HCT116 (cell line): ENCODE data around the gene CD320. TPM values are rescaled to one million over a fixed set of nuclear protein-coding genes. Genes with fewer than 3 reads are reported as not detected.

Experiments used
- ATAC-seq: fragments of 200-7000 bp; cut with Tn5 transposase; 2 replicates; pipeline ENCODE4 v1.9.1; 2020; ENCODE audit warnings: mild to moderate bottlenecking, moderate library complexity
- BruUV-seq: library from RNA; stranded (reverse); fragments of 400-500 nt; replicated peaks from 2 replicates; lab custom pipeline; 2021; lab: Mats Ljungman, UMichigan
- CTCF ChIA-PET: fragments of 300-600 bp; sonication (Branson Sonifier 250); formaldehyde crosslinking; loops from one replicate; lab custom pipeline; 2021; ENCODE audit warnings: antibody characterized with exemption; lab: Charles Lee
- POLR2A ChIA-PET: fragments of 300-600, 350-600 bp; sonication (Branson Sonifier 250); formaldehyde crosslinking; loops from one replicate; lab custom pipeline; 2021; ENCODE audit warnings: antibody characterized with exemption; lab: Charles Lee
- RAD21 ChIA-PET, 2 experiments: fragments of 300-600 bp; sonication (Branson Sonifier 250); formaldehyde crosslinking; loops; one replicate each; lab custom pipeline; 2023; ENCODE audit warnings: low total read pairs in 2 of 2; ENCODE audit not compliant: uncharacterized antibody in 2 of 2, unreplicated experiment in 2 of 2, low non-redundant PET in 1 of 2; lab: Charles Lee
- DNase-seq: peaks from one replicate; pipeline ENCODE4 v3.0.0-alpha.2; 2010; ENCODE audit warnings: low read depth, low spot score
- H2AFZ ChIP-seq: fragments of 200-600 bp; shearing (Covaris generic), sonication (generic); 2 replicates; pipeline ENCODE4 v1.6.1; 2017; ENCODE audit warnings: low read depth, mixed run types, mixed read lengths, antibody characterized with exemption, low read length; ENCODE audit not compliant: poor library complexity, severe bottlenecking
- H3K27ac ChIP-seq: 2 replicates; pipeline ENCODE4 v1.5.1; 2012; ENCODE audit warnings: low read depth, low read length
- H3K27me3 ChIP-seq: fragments of 200-600 bp; sonication (generic); 2 replicates; pipeline ENCODE4 v1.6.1; 2016; ENCODE audit warnings: mixed run types, low read length, mixed read lengths; ENCODE audit not compliant: insufficient read depth
- H3K36me3 ChIP-seq, 2 experiments: fragments of 200-500 bp in 1 of 2; fragments of 200-600 bp in 1 of 2; sonication (Bioruptor generic) in 1 of 2; sonication (generic) in 1 of 2; 2 replicates each; pipeline versions ENCODE4 v1.5.1 to v1.6.1; 2014 to 2016; ENCODE audit warnings: low read length in 2 of 2, inconsistent platforms in 1 of 2, mixed read lengths in 1 of 2, mixed run types in 1 of 2; ENCODE audit not compliant: insufficient read depth in 2 of 2, control insufficient read depth in 1 of 2
- H3K4me1 ChIP-seq, 2 experiments: fragments of 200-600 bp in 1 of 2; sonication (generic) in 1 of 2; 2 replicates each; pipeline versions ENCODE4 v1.5.1 to v1.6.1; 2012 to 2017; ENCODE audit warnings: low read length in 2 of 2, inconsistent platforms in 1 of 2, mild to moderate bottlenecking in 1 of 2, mixed read lengths in 1 of 2, mixed run types in 1 of 2, moderate library complexity in 1 of 2; ENCODE audit not compliant: insufficient read depth in 2 of 2, control insufficient read depth in 1 of 2
- H3K4me2 ChIP-seq: fragments of 200-600 bp; sonication (generic); 2 replicates; pipeline ENCODE4 v1.6.1; 2017; ENCODE audit warnings: mixed run types, low read length, mixed read lengths
- H3K4me3 ChIP-seq, 2 experiments: fragments of 200-600 bp in 1 of 2; sonication (generic) in 1 of 2; replicated peaks in 1 of 2; 2 replicates each; pipeline ENCODE4 v1.5.1; 2011 to 2016; ENCODE audit warnings: low read length in 2 of 2, control low read depth in 1 of 2, low read depth in 1 of 2, mild to moderate bottlenecking in 1 of 2, mixed read lengths in 1 of 2, mixed run types in 1 of 2
- H3K79me2 ChIP-seq: fragments of 200-600 bp; sonication (generic); 2 replicates; pipeline ENCODE4 v1.6.1; 2017; ENCODE audit warnings: mild to moderate bottlenecking, mixed run types, low read length, moderate library complexity, mixed read lengths; ENCODE audit not compliant: insufficient read depth
- H3K9ac ChIP-seq: fragments of 200-600 bp; sonication (generic); 2 replicates; pipeline ENCODE4 v1.6.1; 2016; ENCODE audit warnings: low read length, mixed read lengths
- H3K9me2 ChIP-seq: fragments of 200-600 bp; sonication (generic), shearing (Covaris generic); 2 replicates; pipeline ENCODE4 v1.6.1; 2017; ENCODE audit warnings: mixed run types, mild to moderate bottlenecking, moderate library complexity; ENCODE audit not compliant: insufficient read depth
- H3K9me3 ChIP-seq, 2 experiments: fragments of 200-500 bp in 1 of 2; fragments of 200-600 bp in 1 of 2; sonication (Bioruptor generic) in 1 of 2; sonication (generic) in 1 of 2; 2 replicates each; pipeline ENCODE4 v1.6.1; 2014 to 2017; ENCODE audit warnings: low read length in 2 of 2, mixed read lengths in 2 of 2, inconsistent platforms in 1 of 2, low read depth in 1 of 2, mild to moderate bottlenecking in 1 of 2, mixed run types in 1 of 2, moderate library complexity in 1 of 2; ENCODE audit not compliant: control insufficient read depth in 1 of 2, insufficient read depth in 1 of 2
- H4K20me1 ChIP-seq: fragments of 200-600 bp; sonication (generic), shearing (Covaris generic); 2 replicates; pipeline ENCODE4 v1.6.1; 2017; ENCODE audit warnings: mixed run types, mild to moderate bottlenecking, moderate library complexity; ENCODE audit not compliant: insufficient read depth
- ATF3 ChIP-seq: IDR thresholded peaks from 2 replicates; pipeline ENCODE4 v1.6.1; 2012
- CBX3 ChIP-seq: IDR thresholded peaks from 2 replicates; pipeline ENCODE4 v1.6.1; 2012; ENCODE audit warnings: low read depth
- ELF1 ChIP-seq: IDR thresholded peaks from 2 replicates; pipeline ENCODE4 v1.6.1; 2012; ENCODE audit warnings: low read depth, borderline replicate concordance
- FOSL1 ChIP-seq: IDR thresholded peaks from 2 replicates; pipeline ENCODE4 v1.6.1; 2012; ENCODE audit warnings: low read depth
- MAX ChIP-seq: IDR thresholded peaks from 2 replicates; pipeline ENCODE4 v1.6.1; 2012
- POLR2A ChIP-seq: IDR thresholded peaks from 2 replicates; pipeline ENCODE4 v1.7.0; 2011; ENCODE audit warnings: borderline replicate concordance; ENCODE audit not compliant: insufficient read depth, insufficient read length; ENCODE audit errors: extremely low read depth
- POLR2AphosphoS5 ChIP-seq: IDR thresholded peaks from 2 replicates; pipeline ENCODE4 v1.6.1; 2011; ENCODE audit warnings: mild to moderate bottlenecking, low read depth, low read length, moderate library complexity
- REST ChIP-seq: IDR thresholded peaks from 2 replicates; pipeline ENCODE4 v1.6.1; 2012; ENCODE audit warnings: low read depth
- SIN3A ChIP-seq: IDR thresholded peaks from 2 replicates; pipeline ENCODE4 v1.6.1; 2012; ENCODE audit warnings: low read depth
- SP1 ChIP-seq: IDR thresholded peaks from 2 replicates; pipeline ENCODE4 v1.6.1; 2012; ENCODE audit warnings: low read depth
- TCF7L2 ChIP-seq: IDR thresholded peaks from 2 replicates; pipeline ENCODE4 v1.7.0; 2011; ENCODE audit warnings: borderline replicate concordance, inconsistent platforms; ENCODE audit not compliant: insufficient read depth, insufficient read length; ENCODE audit errors: extremely low read depth
- ZFX ChIP-seq: fragments of 450-650 bp; IDR thresholded peaks from 2 replicates; pipeline ENCODE4 v1.6.1; 2017
- ZNF274 ChIP-seq: fragments of 200-500 bp; sonication (Bioruptor generic); IDR thresholded peaks from 2 replicates; pipeline ENCODE4 v1.6.1; 2014; ENCODE audit warnings: mild to moderate bottlenecking, low read depth, low read length, inconsistent platforms
- intact Hi-C: fragments of 100-400 bp; cut with micrococcal nuclease; formaldehyde crosslinking; loops from 2 replicates; pipeline ENCODE4 v1.10.0; 2022
- total RNA-seq: library from RNA; stranded (reverse); gene quantifications from one replicate; pipeline ENCODE4 v1.2.1, GENCODE V29; 2021; ENCODE audit not compliant: unreplicated experiment

Gene CD320
- total RNA-seq, 1 experiment from 2014 or later, result 86.2 TPM

DNA sequence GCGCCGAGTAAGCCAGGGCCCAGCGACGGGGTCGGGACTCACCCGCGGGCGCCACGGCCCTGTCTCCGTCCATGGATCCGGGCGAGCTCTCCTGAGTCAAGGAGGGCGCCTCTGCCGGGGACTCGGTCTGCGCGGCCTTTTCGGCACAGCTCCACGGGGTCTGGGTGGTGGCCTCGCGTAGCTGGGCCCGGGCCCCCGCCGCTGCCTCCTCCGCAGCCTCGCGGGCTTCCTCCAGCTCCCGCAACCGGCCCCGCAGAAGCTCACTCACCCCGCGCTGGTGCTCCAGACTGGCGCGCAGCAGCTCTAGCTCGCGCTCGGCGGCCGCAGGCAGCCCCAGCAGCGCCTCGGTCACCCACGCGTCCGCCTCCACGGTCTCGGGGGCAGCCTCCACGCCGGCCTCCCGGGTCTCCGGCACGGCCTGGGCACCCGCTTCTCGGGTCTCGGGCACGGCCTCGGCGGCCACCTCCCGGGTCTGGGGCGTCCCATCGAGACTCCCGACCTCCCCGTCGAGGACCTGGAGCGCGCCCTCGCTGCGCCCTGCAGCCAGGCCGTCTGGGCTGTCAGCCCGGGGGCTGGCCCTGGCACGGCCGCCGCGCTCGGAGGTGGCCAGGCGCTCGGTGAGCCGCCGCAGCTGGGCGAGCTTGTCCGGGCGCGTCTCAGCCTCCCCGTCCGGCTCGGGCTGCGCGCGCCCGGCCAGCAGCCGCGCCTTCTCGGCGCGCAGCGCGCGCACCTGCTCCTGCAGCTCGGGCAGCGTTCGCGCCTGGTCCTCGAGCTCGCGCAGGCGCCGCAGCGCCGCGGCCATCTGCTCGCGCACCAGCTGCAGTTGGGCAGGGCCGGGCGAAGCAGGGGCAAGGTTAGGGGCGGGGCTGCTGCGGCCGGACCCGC lies 26.5 kb upstream of the CD320 start:
- Histone ChIP-seq H2AFZ (no peak overlapping the region), H3K36me3 (no peaks in the 10 kb centered on the region), H3K4me3 (peak overlapping the region; percentile 71 to 82), H3K27ac (peak overlapping the region; percentile 100), H4K20me1 (no peaks in the 10 kb centered on the region), H3K79me2 (peaks cover 15% of the 10 kb centered on the region), H3K9me2 (no peaks in the 10 kb centered on the region), H3K9ac (peak overlapping the region; percentile 90), H3K4me2 (peak overlapping the region; percentile 97), H3K9me3 (no peaks in the 10 kb centered on the region), H3K4me1 (peaks cover 18 to 31% of the 10 kb centered on the region in 2 experiments), H3K27me3 (no peaks in the 10 kb centered on the region)
- BruUV-seq, result no TSS peak
- ChIA-PET POLR2A (interaction anchor here (0.6 to 4.5 kb wide), 10 partner anchors 9 to 179 kb away, joined by 3 to 37 read pairs (median 4); partner anchors contain the start of genes HNRNPM, KANK3, NDUFA7 and RAB11B), CTCF (interaction anchor here (0.9 to 3.5 kb wide), 14 partner anchors 8 to 414 kb away, joined by 3 to 21 read pairs (median 4); partner anchors contain the start of genes SNAPC2 and TIMM44), RAD21 (interaction anchor here (0.6 to 0.8 kb wide), 2 partner anchors 18 to 319 kb away, joined by 3 read pairs; no protein-coding TSS in a partner anchor)
- TF ChIP-seq ZNF274 (no peak), ELF1 (no peak), SP1 (no peak), REST (no peak), SIN3A (no peak), POLR2AphosphoS5 (peak; percentile 55), FOSL1 (no peak), ATF3 (no peak), CBX3 (no peak), TCF7L2 (no peak), POLR2A (peak; percentile 56), ZFX (peak; percentile 83), MAX (peak; percentile 67; the same call in 1 of the 2 replicates)
- ATAC-seq, result peak; percentile 83
- DNase-seq, result peak; percentile 82
- intact Hi-C loops, result loop anchor here (10.0 kb wide), 1 partner anchor 180 kb away; no protein-coding TSS in a partner anchor
